RWPE2 (cell line): ENCODE results near the gene VOPP1.

Experiments used
- ATAC-seq: fragments of 200-7000 bp; cut with Tn5 transposase; 3 replicates; pipeline ENCODE4 v1.9.1; 2021; ENCODE audit warnings: low read depth
- DNase-seq: peaks from one replicate; pipeline ENCODE4 v3.0.0-alpha.2; 2020; ENCODE audit warnings: low spot score
- H3K27ac ChIP-seq: fragments of 450-650 bp; 2 replicates; pipeline ENCODE4 v1.5.1; 2017; ENCODE audit warnings: mild to moderate bottlenecking; ENCODE audit not compliant: poor library complexity, severe bottlenecking
- H3K27me3 ChIP-seq: fragments of 250-450 bp; sonication (Bioruptor Pico); 2 replicates; pipeline ENCODE4 v1.5.1; 2021; ENCODE audit warnings: mild to moderate bottlenecking, moderate library complexity; ENCODE audit not compliant: insufficient read depth, poor library complexity, severe bottlenecking
- H3K36me3 ChIP-seq: fragments of 250-450 bp; sonication (Bioruptor Pico); 2 replicates; pipeline ENCODE4 v1.5.1; 2020; ENCODE audit warnings: low read depth, mild to moderate bottlenecking, moderate library complexity
- H3K4me1 ChIP-seq: fragments of 250-450 bp; sonication (Bioruptor Pico); 2 replicates; pipeline ENCODE4 v1.5.1; 2021; ENCODE audit warnings: mild to moderate bottlenecking, moderate library complexity; ENCODE audit not compliant: insufficient read depth, poor library complexity, severe bottlenecking
- H3K4me3 ChIP-seq: fragments of 250-450 bp; sonication (Bioruptor Pico); 2 replicates; pipeline ENCODE4 v1.5.1; 2021; ENCODE audit warnings: mild to moderate bottlenecking, moderate library complexity; ENCODE audit not compliant: severe bottlenecking
- H3K9me3 ChIP-seq: fragments of 250-450 bp; sonication (Bioruptor Pico); 2 replicates; pipeline ENCODE4 v1.5.1; 2021; ENCODE audit warnings: mild to moderate bottlenecking, moderate library complexity; ENCODE audit not compliant: severe bottlenecking
- CTCF ChIP-seq: fragments of 450-650 bp; IDR thresholded peaks from one replicate; pipeline ENCODE4 v1.5.1; 2017; ENCODE audit warnings: mild to moderate bottlenecking, moderate library complexity; ENCODE audit not compliant: poor library complexity, severe bottlenecking

The VOPP1 gene

DNA sequence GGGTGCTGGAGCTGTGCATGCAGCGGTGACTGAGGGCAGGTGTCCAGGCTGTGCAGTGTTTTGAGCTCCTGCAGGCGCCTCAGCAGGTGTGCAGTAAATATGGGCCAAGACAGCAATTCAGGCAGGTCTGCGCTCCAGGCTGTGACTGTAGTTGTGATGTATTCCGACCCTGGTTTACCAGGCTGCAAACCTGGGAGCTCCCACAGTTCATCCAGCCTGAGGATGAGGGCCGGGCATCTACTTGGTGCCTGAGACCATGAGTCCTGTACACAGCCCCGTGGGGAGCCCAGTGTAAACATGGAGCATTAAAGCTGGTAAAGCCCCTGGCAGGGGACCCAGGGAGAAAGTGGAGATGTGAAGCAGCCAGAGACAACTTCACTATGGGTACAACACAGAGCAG is 82.8 kb downstream of the VOPP1 start:
- peaks cover 36% of the 10 kb centered on the region for H3K36me3 ChIP-seq
- H3K27me3 ChIP-seq = no peaks in the 10 kb centered on the region
- TF ChIP-seq CTCF = no peak
- H3K9me3 ChIP-seq = no peaks in the 10 kb centered on the region
- no peaks in the 10 kb centered on the region for H3K4me1 ChIP-seq
- no peak for DNase-seq
- H3K27ac ChIP-seq = no peak overlapping the region
- ATAC-seq = no peak
- H3K4me3 ChIP-seq = no peak overlapping the region

- ATAC-seq = no peak
Observed at GRCh38 chr7:55488804-55489340, 83.4 kb downstream of the VOPP1 start.

DNA sequence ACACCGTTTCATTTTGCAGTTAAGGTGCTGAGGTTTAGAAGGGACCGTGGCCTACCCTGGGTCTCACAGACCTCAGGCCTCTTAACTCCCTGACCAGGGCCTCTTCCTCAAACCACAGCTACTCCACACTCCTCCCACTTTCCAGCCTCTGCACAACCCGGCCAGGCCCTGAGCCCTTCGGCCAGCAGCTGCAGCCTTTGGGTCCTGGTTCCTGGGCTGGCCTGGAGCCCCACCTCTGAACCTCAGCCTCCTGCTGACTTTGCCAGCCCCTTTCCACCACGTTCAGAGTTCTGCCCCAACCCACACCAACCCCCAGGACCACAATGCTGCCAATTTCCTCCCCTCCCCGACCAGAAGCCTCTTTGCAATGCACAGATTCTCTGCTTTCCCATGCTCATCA is 84.1 kb downstream of the VOPP1 start:
- no peak for DNase-seq

More at GRCh38 chr7:55488804-55489340, 83.4 kb downstream of the VOPP1 start:
- no peak for TF ChIP-seq CTCF
- Histone ChIP-seq H3K27ac (no peak overlapping the region), H3K36me3 (peaks cover 36% of the 10 kb centered on the region), H3K27me3 (no peaks in the 10 kb centered on the region), H3K9me3 (no peaks in the 10 kb centered on the region), H3K4me1 (no peaks in the 10 kb centered on the region), H3K4me3 (no peak overlapping the region)
- no peak for DNase-seq

DNA sequence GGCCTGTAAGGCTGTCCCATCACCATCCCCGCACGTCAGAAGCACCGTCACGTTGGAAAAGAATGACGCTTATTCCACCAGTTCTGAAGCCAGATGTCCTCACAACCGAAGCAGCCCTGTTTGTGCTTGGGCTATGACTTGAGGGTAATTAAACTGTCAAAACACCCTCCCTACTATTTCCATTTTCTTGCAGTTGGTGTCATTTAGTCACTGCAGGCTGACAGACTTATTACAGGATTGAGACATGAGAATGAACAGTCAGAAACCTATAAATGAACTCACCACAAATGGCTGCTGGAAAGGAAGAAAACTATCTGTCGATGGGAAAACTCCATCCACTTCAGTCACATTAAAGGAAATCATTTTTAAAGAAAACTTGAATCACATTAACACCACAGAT is 85.3 kb downstream of the VOPP1 start:
- Histone ChIP-seq H3K27ac (no peak overlapping the region), H3K4me1 (no peaks in the 10 kb centered on the region), H3K27me3 (no peaks in the 10 kb centered on the region), H3K36me3 (peaks cover 29% of the 10 kb centered on the region), H3K9me3 (no peaks in the 10 kb centered on the region), H3K4me3 (no peak overlapping the region)
- no peak for DNase-seq
- TF ChIP-seq CTCF = no peak
- ATAC-seq = no peak

More for the DNA sequence above, 84.1 kb downstream of the VOPP1 start:
- no peak overlapping the region for H3K27ac ChIP-seq
- peaks cover 31% of the 10 kb centered on the region for H3K36me3 ChIP-seq
- no peaks in the 10 kb centered on the region for H3K27me3 ChIP-seq
- H3K4me1 ChIP-seq = no peaks in the 10 kb centered on the region
- no peak overlapping the region for H3K4me3 ChIP-seq
- no peak for TF ChIP-seq CTCF
- H3K9me3 ChIP-seq = no peaks in the 10 kb centered on the region
- ATAC-seq = no peak

DNA sequence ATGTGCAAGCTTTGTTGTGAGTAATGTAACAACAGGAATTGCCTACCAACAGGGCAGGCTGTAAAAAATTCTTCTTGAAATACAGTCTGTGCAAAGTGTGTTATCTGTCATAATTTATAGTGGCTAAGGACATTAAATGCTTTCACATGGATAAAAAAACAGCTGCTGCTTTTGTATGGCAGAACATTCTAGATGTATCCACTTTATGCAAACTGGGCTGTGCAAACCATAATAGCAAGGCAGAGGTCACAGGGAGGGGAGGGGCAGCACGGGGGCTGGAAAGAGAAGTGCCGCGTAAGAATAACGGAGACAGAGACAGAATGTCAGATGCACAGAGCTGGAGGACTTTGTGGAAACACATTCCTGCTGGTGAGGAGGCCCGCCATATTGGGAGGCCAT is 86.1 kb downstream of the VOPP1 start:
- H3K4me3 ChIP-seq = no peak overlapping the region
- H3K36me3 ChIP-seq = peaks cover 21% of the 10 kb centered on the region

More for the DNA sequence above, 86.1 kb downstream of the VOPP1 start:
- H3K9me3 ChIP-seq = no peaks in the 10 kb centered on the region
- no peak for DNase-seq
- H3K27ac ChIP-seq = no peak overlapping the region
- H3K27me3 ChIP-seq = no peaks in the 10 kb centered on the region
- no peak for ATAC-seq
- no peak for TF ChIP-seq CTCF
- no peaks in the 10 kb centered on the region for H3K4me1 ChIP-seq
